GM12891 (cell line): ENCODE results near the gene CFAP92.

ENCODE experiments used
- POLR2A ChIP-seq: IDR thresholded peaks from 2 replicates; pipeline ENCODE4 v1.6.1; 2011; ENCODE audit warnings: low read depth, low read length, control low read depth
- POLR2AphosphoS5 ChIP-seq: IDR thresholded peaks from 2 replicates; pipeline ENCODE4 v1.6.1; 2011; ENCODE audit warnings: low read depth, low read length, control low read depth
- TAF1 ChIP-seq: IDR thresholded peaks from 2 replicates; pipeline ENCODE4 v1.6.1; 2011; ENCODE audit warnings: low read depth, low read length, control low read depth

GRCh38 chr3:128867200-128868125 is 126.4 kb downstream of the CFAP92 start:
- TF ChIP-seq POLR2A: no peak
- TF ChIP-seq TAF1: no peak
- TF ChIP-seq POLR2AphosphoS5: no peak
